SK-N-SH (cell line): ENCODE results near the gene APBA3. TPM values are rescaled to one million over a fixed set of nuclear protein-coding genes. Genes with fewer than 3 reads are reported as not detected.

Experiments used
- polyA plus RNA-seq, 3 experiments: library from polyadenylated mRNA; depleted of rRNA; stranded (reverse); fragments of >200 nt; gene quantifications; 2 replicates each; pipeline ENCODE4 v1.2.3, GENCODE V29; 2012
- small RNA-seq, 7 experiments: library from RNA; depleted of rRNA; stranded (forward); fragments of <200 nt; gene quantifications; one replicate each; pipeline ENCODE3, GENCODE V24; 2012

Gene APBA3
- polyA plus RNA-seq, 1 of the 3 experiments (the other 2 are of a cell fraction): 10.6 TPM

Small RNA genes within 50 kb of the gene (small RNA-seq; reads per million reads assigned to genes)
- gene AC005777.1: 0 reads per million in 7 experiments

Other genes with a start within 250 kb of the APBA3 start
- 0.12 TPM in 1 of 2 replicates, not detected in the other for gene TEKTIP1, start 222.5 kb downstream of the APBA3 start, polyA plus RNA-seq (2012; rRNA removed)
- gene MFSD12, start 204.1 kb downstream of the APBA3 start, polyA plus RNA-seq (2012; rRNA removed): 45.9 and 53.3 TPM in 2 replicates
- gene HMG20B, start 188.7 kb downstream of the APBA3 start, polyA plus RNA-seq (2012; rRNA removed): 88.2 and 92.0 TPM in 2 replicates
- gene GIPC3, start 176.2 kb downstream of the APBA3 start, polyA plus RNA-seq (2012; rRNA removed): 0.20 and 0.26 TPM in 2 replicates
- 0.78 and 0.92 TPM in 2 replicates for gene TBXA2R, start 154.8 kb downstream of the APBA3 start, polyA plus RNA-seq (2012; rRNA removed)
- gene CACTIN, start 134.9 kb downstream of the APBA3 start, polyA plus RNA-seq (2012; rRNA removed): 27.8 and 36.4 TPM in 2 replicates
- 6.9 and 12.3 TPM in 2 replicates for gene PIP5K1C, start 61.2 kb downstream of the APBA3 start, polyA plus RNA-seq (2012; rRNA removed)
- 0.24 and 0.36 TPM in 2 replicates for gene TJP3, start 53.3 kb downstream of the APBA3 start, polyA plus RNA-seq (2012; rRNA removed)
- 103 and 125 TPM in 2 replicates for gene MRPL54, start 990 bp upstream of the APBA3 start, polyA plus RNA-seq (2012; rRNA removed)
- gene RAX2, start 10.5 kb upstream of the APBA3 start, polyA plus RNA-seq (2012; rRNA removed): not detected in 2 replicates
- not detected in 2 replicates for gene MATK, start 24.7 kb upstream of the APBA3 start, polyA plus RNA-seq (2012; rRNA removed)
- 0.18 and 0.44 TPM in 2 replicates for gene ZFR2, start 107.3 kb upstream of the APBA3 start, polyA plus RNA-seq (2012; rRNA removed)
- gene ATCAY, start 119.0 kb upstream of the APBA3 start, polyA plus RNA-seq (2012; rRNA removed): 0.84 and 1.2 TPM in 2 replicates
- not detected in 2 replicates for gene NMRK2, start 171.4 kb upstream of the APBA3 start, polyA plus RNA-seq (2012; rRNA removed)
- 118 and 142 TPM in 2 replicates for gene DAPK3, start 209.4 kb upstream of the APBA3 start, polyA plus RNA-seq (2012; rRNA removed)
- gene EEF2, start 223.8 kb upstream of the APBA3 start, polyA plus RNA-seq (2012; rRNA removed): 1,295 and 1,553 TPM in 2 replicates
- gene PIAS4, start 246.0 kb upstream of the APBA3 start, polyA plus RNA-seq (2012; rRNA removed): 7.7 and 14.1 TPM in 2 replicates